ENCODE data around the gene SLC2A1.

Gene SLC2A1

DNA sequence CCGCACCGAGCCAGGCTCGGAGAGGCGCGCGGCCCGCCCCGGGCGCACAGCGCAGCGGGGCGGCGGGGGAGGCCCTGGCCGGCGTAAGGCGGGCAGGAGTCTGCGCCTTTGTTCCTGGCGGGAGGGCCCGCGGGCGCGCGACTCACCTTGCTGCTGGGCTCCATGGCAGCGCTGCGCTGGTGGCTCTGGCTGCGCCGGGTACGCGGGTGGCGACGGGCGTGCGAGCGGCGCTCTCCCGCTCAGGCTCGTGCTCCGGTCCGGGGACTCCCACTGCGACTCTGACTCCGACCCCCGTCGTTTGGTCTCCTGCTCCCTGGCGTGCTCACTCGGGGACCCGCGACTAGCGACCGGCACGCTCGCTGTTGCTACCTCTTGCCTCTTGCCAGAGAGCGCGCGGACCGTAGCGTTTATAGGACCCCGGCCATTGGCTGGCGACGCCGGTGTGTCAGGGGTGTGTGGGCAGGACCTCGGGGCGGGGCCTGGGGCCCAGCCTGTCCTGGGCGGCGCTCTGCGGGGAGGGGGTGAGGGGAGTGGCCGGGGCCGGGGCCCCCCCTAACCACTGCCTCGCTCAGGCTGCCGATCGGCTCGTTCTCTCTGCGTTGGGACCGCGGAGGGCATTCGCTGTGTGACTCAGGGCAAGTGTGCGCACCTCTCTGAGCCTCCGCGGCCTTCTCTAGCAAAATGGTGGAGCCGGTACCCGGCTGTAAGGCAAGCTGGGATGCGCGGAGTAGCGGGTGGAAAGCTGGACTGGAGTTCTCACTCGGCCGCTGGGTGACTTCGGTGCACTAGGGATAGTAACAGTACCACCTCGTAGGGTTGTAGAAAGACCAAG lies at the start of gene SLC2A1:
TSS of gene SLC2A1 (minus strand) at position 381 of the 832 bp plus-strand sequence. CDS start at position 164, 217 bp downstream.
- Mint-ChIP-seq H3K9me3 (ENCODE audit: low read depth) (no peaks in the 10 kb centered on the region), H3K27me3 (no peaks in the 10 kb centered on the region), H3K27ac (peak within 1 kb of the TSS; percentile 98), H3K4me1 (ENCODE audit: low read depth) (peaks cover 52% of the 10 kb centered on the region), H3K4me3 (peak within 1 kb of the TSS; percentile 97), H3K36me3 (peaks cover 13% of the 10 kb centered on the region)

DNA sequence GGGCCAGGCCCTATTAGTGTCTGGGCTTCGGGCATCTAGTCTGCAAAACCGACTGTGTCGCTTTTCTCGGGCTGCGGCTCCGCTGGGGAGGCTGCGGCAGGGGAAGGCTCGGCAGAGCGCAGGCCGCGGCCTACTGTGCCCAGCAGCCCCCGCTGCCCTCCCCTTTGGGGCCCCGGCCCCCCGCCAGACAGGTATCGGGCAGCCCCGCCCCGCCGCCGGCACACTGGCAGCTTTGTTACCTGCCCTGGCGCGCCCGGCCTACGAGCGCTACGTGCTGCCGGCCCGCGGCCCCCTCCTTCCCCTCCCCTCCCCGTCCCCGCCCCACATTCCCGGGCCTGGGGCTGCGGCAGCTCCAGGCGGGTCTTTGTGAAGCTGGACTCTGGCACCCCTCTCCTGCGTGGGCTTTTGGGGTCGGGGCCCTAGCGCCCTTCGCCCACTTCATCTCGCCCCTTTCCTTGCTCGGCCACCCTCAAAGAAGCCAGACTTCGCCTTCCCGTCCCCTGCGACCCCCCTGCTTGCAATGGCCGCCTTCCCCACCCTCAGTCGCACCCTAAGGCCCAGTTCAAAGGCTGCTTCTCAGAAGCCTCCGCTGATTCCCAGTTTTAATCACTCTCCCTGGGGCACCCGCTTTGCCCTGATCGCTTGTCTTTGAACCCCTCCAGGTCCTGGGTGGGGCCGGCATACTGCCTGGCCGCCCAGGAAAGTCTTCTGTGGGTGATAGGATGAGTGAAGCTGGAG lies 48.9 kb upstream of the SLC2A1 start:
- H3K27me3 Mint-ChIP-seq: peaks cover 1% of the 10 kb centered on the region
- H3K9me3 Mint-ChIP-seq (ENCODE audit: low read depth): no peaks in the 10 kb centered on the region
- H3K4me1 Mint-ChIP-seq (ENCODE audit: low read depth): no peaks in the 10 kb centered on the region
- H3K36me3 Mint-ChIP-seq: no peaks in the 10 kb centered on the region
- no peak overlapping the region for H3K27ac Mint-ChIP-seq
- H3K4me3 Mint-ChIP-seq: no peak overlapping the region

DNA sequence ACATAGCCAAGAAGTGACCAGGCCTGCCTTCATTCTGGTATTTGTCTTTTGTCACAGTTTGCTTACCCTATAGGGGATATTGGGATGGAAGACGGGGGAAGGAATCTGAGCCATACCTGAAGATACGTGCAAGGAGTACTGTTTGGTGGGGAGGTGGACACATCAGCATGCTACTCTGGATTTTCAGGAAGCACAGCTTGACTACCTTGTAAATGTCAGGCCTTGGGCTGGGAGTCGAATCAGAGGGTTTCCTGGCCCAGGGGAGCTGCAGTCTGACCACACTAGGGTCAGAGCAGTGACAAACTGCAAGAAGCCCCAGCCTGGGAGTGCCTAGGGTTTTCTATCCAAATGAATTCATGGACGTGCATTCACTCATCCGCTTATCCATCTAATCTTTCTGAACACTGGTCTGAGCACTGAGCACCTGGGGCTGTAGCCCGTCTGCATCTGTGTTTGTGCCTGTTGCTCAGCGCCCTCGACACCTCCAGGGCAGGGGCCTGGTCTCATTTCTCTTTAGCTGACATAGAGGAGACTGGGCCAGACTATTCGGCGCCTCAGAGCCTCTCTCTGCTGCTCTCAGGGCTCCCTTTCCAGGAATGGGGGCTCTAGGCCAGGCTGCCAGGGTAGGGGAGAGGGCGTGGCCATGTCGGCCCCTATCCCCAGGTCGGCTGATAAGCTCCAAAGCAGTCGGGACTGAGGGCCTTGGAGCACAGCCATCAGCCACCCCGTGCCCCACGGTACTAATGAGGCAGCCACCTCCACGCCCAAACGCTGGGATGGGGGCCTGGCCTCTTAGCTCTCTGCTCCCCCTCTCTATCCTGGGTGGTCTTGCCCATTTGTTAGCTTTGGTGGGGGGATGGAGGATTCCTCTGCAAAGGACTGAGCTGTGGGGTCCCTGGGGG lies 47.0 kb upstream of the SLC2A1 start:
- Mint-ChIP-seq H3K9me3 (ENCODE audit: low read depth) (no peaks in the 10 kb centered on the region), H3K27me3 (no peaks in the 10 kb centered on the region), H3K4me1 (ENCODE audit: low read depth) (no peaks in the 10 kb centered on the region), H3K27ac (no peak overlapping the region), H3K4me3 (no peak overlapping the region), H3K36me3 (no peaks in the 10 kb centered on the region)

DNA sequence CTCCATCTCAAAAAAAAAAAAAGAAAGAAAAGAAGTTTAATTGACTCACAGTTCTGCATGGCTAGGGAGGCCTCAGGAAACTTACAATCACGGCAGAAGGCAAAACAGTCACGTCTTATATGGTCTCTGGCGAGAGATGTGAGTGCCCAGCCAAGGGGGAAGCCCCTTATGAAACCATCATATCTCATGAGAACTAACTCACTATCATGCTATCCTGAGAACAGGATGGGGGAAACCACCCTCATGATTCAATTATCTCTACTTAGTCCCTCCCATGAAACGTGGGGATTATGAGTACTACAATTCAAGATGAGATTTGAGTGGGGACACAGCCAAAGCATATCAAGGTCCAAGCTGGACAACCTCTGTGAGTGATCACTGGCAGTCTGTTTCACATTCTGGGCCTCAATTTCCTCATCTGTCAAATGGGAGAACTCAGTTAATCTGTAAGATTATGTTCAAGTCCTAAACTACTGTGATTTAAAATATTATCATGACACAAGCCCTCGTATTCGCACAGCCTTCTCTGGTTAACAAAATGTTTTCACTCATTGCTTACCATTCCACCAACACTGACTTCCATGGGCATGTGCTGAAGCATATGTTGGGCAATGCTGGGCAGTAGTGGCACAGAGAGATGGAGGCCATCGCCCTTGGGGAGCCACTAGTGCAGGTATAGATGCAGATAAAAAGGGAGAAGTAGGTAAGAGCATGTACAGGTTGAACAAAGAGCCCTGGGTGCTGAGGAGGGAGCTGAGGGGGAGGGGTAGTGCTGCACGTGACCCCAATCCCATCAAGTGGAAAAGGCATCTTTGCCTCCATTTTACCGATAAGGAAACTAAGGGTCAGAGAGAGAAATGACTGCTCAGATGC lies 46.2 kb upstream of the SLC2A1 start:
- Mint-ChIP-seq H3K4me1 (ENCODE audit: low read depth) (no peaks in the 10 kb centered on the region), H3K36me3 (no peaks in the 10 kb centered on the region)

DNA sequence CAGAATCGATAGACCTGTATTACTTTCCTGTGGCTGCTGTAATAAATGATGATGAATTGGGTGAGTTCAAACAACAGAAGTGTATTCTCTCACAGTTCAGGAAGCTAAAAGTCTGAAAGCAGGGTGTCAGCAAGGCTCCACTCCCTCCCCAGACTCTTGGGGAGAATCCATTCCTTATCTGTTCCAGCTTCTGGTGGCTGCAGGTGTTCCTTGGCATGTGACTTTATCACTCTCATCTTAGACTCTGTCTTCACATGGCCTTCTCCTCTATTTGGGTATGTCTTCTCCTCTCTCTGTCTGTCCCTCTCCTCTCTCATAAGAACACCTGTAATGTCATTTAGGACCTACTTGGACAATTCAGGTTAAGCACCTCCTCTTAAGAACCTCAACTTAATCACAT lies 44.1 kb upstream of the SLC2A1 start:
- Mint-ChIP-seq H3K9me3 (ENCODE audit: low read depth) (no peaks in the 10 kb centered on the region), H3K36me3 (no peaks in the 10 kb centered on the region), H3K4me1 (ENCODE audit: low read depth) (no peaks in the 10 kb centered on the region), H3K4me3 (no peak overlapping the region), H3K27me3 (no peaks in the 10 kb centered on the region), H3K27ac (no peak overlapping the region)

More for the DNA sequence above, 46.2 kb upstream of the SLC2A1 start:
- Mint-ChIP-seq H3K27me3 (no peaks in the 10 kb centered on the region), H3K27ac (no peak overlapping the region), H3K9me3 (ENCODE audit: low read depth) (no peaks in the 10 kb centered on the region), H3K4me3 (no peak overlapping the region)

DNA sequence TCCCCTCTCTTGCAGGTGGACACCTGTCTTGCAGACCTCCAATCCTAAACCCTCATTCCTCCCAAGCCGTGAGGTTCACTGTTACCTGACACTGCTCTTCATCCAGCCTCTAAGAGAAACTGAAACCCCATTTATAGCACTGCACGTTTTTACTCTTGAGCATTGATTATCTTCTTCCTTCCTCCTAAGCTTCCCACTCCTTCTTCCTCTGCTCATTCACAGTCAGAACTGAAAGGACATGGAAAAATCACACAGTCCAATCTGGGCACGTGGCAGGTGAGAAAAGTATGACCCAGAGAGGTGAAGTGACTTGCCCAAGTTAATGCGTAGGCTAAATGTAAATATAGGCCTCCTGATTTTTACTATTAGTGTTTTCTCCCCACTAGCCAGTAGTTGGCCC lies 43.4 kb upstream of the SLC2A1 start:
- Mint-ChIP-seq H3K4me3 (no peak overlapping the region), H3K27ac (no peak overlapping the region), H3K4me1 (ENCODE audit: low read depth) (no peaks in the 10 kb centered on the region), H3K9me3 (ENCODE audit: low read depth) (no peaks in the 10 kb centered on the region), H3K27me3 (no peaks in the 10 kb centered on the region), H3K36me3 (no peaks in the 10 kb centered on the region)

DNA sequence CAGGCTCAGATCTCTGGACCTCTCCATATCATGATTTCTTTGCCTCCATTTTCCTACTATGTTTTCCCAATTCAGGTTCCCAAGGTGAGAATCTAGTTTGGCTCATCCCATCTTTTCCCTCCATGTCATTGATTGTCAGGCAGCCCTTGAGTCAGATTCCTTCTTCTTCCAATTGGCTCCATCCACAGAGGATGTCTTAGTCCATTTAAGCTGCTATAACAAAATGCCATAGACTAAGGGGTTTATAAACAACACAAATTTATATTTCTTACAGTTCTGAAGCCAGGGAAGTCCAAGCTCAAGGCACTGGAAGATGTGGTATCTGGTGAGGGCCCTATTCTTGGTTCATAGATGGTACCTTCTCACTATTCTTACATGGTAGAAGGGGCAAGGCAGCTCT lies 42.8 kb upstream of the SLC2A1 start:
- H3K36me3 Mint-ChIP-seq: no peaks in the 10 kb centered on the region
- no peaks in the 10 kb centered on the region for H3K4me1 Mint-ChIP-seq (ENCODE audit: low read depth)
- H3K9me3 Mint-ChIP-seq (ENCODE audit: low read depth): no peaks in the 10 kb centered on the region
- H3K4me3 Mint-ChIP-seq: no peak overlapping the region
- no peaks in the 10 kb centered on the region for H3K27me3 Mint-ChIP-seq
- H3K27ac Mint-ChIP-seq: no peak overlapping the region

DNA sequence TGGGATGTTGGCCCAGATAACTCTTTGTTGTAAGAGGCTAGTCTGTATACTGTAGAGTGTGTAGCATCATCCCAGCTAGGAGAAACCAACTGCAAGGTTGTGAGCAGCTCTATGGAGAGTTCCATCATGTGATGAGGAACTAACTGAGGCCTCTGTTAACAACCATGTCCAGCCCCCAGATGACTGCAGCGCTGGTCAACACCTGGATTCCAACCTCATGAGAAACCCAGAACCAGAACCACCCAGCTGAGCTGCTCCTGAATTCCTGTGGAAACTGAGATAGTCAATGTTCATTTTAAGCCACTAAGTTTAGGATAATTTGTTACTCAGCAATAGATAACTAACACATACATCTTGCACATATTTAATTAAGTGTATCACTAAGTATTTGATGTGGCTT lies 41.6 kb upstream of the SLC2A1 start:
- no peaks in the 10 kb centered on the region for H3K9me3 Mint-ChIP-seq (ENCODE audit: low read depth)

DNA sequence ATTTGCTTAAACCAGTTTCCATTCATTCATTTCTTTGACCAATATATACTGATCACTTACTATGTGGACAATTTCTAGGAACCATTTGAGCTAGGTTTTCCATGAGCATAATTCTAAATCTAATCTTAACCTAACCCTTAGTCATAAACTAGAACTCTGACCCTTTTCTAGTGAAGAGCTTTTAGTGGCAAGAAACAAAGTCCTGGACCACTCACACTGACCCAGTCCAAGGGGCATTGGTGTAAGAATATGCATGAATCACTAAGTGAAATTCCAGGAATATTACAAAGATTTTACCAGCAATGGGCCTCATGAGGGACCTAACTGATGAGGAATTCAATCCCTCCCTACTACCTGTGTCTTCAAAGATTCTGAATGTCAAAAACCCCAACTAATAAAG lies 40.6 kb upstream of the SLC2A1 start:
- Mint-ChIP-seq H3K9me3 (ENCODE audit: low read depth) (no peaks in the 10 kb centered on the region), H3K27me3 (no peaks in the 10 kb centered on the region), H3K4me3 (no peak overlapping the region), H3K27ac (no peak overlapping the region), H3K36me3 (peaks cover 3% of the 10 kb centered on the region), H3K4me1 (ENCODE audit: low read depth) (no peaks in the 10 kb centered on the region)

More for the DNA sequence above, 41.6 kb upstream of the SLC2A1 start:
- no peak overlapping the region for H3K4me3 Mint-ChIP-seq
- H3K36me3 Mint-ChIP-seq: no peaks in the 10 kb centered on the region
- no peak overlapping the region for H3K27ac Mint-ChIP-seq
- H3K27me3 Mint-ChIP-seq: no peaks in the 10 kb centered on the region
- H3K4me1 Mint-ChIP-seq (ENCODE audit: low read depth): no peaks in the 10 kb centered on the region

DNA sequence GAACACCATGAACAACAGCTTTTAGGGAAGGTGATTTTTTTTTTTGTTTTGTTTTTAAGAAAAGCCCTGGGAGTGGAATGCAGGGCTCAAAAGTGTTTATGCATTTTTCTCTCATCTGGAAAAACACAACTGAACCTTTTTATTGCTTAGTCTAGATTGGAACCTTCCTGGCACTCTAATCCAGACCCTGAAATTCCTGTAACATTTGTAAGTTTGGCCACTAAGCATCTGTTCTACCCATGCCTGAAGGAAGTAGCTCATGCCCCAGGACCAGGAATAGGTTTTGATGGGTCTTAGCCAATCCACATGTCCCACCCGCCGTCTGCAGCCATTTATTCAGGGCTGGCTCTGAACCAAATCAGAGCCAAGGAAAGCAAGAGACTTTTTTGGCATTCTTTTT lies 39.7 kb upstream of the SLC2A1 start:
- Mint-ChIP-seq H3K4me3 (no peak overlapping the region), H3K27ac (no peak overlapping the region), H3K36me3 (peaks cover 3% of the 10 kb centered on the region), H3K4me1 (ENCODE audit: low read depth) (no peaks in the 10 kb centered on the region), H3K27me3 (no peaks in the 10 kb centered on the region), H3K9me3 (ENCODE audit: low read depth) (no peaks in the 10 kb centered on the region)

DNA sequence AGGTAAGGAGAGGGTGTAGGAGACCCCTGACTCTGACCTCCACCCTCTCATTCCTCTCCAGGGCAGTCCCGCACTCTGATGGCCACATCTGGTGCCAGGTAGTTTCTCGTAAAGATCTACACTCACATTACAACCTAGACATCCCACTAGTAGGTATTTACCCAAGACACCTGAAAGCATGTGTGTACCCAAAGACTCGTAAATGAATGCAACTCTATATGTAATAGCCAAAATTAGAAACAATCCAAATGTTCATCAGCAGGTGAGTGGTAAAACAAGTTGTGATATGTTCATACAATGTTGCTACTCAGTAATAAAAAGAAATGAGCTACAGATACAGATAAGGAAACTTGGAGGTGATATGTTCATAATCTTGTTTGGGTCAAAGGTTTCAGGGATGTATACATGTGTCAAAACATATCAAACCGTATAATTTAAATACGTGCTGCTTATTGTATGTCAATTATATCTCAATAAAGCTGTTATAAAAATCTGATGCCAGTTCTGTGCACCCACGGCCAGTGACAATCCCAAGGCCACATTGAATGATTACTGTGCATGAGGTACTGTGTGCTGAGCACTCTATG lies 37.8 kb upstream of the SLC2A1 start:
- Mint-ChIP-seq H3K4me1 (ENCODE audit: low read depth) (no peaks in the 10 kb centered on the region), H3K4me3 (no peak overlapping the region), H3K27ac (no peak overlapping the region), H3K36me3 (peaks cover 3% of the 10 kb centered on the region), H3K9me3 (ENCODE audit: low read depth) (no peaks in the 10 kb centered on the region), H3K27me3 (no peaks in the 10 kb centered on the region)

DNA sequence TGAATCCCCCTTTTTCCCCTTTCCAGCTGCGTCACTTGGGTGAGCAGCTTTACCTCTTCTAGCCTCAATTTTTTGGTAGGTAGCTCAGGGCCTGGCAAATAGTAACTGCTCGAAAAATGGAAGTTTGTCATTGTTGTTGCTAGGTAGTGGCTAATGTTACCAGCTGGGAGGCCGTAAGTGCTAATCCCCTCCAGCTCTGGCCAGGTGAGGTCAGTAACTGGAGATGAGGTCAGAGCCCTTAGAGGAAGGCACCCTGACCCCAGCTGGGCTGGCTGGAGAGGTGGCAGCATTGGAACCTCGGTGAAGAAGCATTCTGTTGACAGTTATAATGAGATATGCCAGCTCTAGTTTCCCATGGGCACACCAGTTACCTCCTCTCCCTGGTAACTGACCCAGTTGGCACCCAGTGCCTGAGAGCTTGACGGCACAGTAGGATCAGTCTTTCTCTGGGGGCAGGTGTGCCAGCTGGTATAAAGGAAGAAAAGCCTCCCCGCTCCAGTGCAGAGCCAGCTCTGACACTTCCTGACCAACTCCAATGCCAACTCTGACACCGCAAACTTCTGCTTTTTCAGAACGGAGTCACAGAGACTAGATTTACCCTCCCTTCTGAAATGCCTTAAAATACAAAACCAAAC lies 35.0 kb upstream of the SLC2A1 start:
- no peaks in the 10 kb centered on the region for H3K4me1 Mint-ChIP-seq (ENCODE audit: low read depth)
- H3K27ac Mint-ChIP-seq: no peak overlapping the region
- H3K36me3 Mint-ChIP-seq: peaks cover 8% of the 10 kb centered on the region
- no peaks in the 10 kb centered on the region for H3K27me3 Mint-ChIP-seq
- no peak overlapping the region for H3K4me3 Mint-ChIP-seq
- H3K9me3 Mint-ChIP-seq (ENCODE audit: low read depth): peaks cover 7% of the 10 kb centered on the region

DNA sequence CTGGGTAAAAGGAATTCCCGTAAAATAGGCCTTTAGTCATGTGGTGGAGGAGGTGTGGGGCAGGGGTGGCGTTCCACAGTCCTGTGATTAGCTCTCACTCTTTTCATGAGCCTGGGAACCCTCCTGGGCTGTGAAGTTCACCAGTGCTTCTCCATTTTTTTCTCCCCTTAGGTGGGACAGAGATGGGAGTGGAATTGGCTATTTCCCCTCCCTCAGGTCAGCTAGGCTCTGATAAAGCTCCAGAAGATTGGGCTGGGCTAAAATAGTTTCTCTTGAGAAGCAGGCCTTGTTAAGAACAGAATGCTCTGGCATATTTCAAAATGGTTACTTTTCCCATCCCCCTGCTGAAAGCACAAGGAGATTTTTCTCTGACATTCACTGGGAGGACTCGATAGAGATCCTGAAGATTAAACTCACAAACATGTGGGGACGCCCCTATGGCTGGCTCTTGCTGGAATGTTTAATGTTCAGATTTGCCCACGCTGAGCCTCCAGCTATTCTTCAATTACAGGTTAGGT lies 33.4 kb upstream of the SLC2A1 start:
- H3K4me3 Mint-ChIP-seq: no peak overlapping the region
- peaks cover 8% of the 10 kb centered on the region for H3K36me3 Mint-ChIP-seq
- peaks cover 7% of the 10 kb centered on the region for H3K9me3 Mint-ChIP-seq (ENCODE audit: low read depth)
- H3K27ac Mint-ChIP-seq: no peak overlapping the region
- H3K4me1 Mint-ChIP-seq (ENCODE audit: low read depth): no peaks in the 10 kb centered on the region
- no peaks in the 10 kb centered on the region for H3K27me3 Mint-ChIP-seq

Measured in activated naive CD8-positive, alpha-beta T cell (primary cell).